ENCODE results near the gene ECM1.

ECM1 gene

DNA sequence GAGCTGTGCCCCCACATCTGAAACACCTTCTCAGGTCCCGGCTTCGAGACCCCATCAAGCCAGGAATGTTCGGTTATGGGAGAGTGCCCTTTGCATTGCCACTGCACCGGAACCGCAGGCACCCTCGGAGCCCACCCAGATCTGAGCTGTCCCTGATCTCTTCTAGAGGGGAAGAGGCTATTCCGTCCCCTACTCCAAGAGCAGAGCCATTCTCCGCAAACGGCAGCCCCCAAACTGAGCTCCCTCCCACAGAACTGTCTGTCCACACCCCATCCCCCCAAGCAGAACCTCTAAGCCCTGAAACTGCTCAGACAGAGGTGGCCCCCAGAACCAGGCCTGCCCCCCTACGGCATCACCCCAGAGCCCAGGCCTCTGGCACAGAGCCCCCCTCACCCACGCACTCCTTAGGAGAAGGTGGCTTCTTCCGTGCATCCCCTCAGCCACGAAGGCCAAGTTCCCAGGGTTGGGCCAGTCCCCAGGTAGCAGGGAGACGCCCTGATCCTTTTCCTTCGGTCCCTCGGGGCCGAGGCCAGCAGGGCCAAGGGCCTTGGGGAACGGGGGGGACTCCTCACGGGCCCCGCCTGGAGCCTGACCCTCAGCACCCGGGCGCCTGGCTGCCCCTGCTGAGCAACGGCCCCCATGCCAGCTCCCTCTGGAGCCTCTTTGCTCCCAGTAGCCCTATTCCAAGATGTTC, 45.6 kb downstream of the ECM1 start:
- in situ Hi-C loops (cut with HindIII; ENCODE audit: low pct_ligation_motif_present, low sequenced_read_pairs): no loop called here
- no peak for DNase-seq

DNA sequence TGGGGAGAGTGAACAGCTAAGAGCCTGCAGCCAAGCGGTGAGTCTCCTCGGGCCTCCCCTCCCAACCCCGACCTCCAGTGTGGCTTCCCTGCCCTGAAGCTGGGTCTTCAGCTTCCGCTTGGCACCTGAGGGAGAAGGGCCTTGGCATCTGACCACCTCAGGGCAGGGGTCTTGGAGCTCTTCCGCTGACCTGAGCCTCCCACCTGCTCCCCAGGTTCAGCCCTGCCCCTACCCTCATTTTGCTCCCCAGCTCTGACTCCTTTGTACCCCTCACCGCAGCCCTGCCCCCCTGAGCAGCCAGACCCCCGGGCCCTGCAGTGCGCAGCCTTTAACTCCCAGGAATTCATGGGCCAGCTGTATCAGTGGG, 46.2 kb downstream of the ECM1 start:
- TF ChIP-seq, protein P1, sequence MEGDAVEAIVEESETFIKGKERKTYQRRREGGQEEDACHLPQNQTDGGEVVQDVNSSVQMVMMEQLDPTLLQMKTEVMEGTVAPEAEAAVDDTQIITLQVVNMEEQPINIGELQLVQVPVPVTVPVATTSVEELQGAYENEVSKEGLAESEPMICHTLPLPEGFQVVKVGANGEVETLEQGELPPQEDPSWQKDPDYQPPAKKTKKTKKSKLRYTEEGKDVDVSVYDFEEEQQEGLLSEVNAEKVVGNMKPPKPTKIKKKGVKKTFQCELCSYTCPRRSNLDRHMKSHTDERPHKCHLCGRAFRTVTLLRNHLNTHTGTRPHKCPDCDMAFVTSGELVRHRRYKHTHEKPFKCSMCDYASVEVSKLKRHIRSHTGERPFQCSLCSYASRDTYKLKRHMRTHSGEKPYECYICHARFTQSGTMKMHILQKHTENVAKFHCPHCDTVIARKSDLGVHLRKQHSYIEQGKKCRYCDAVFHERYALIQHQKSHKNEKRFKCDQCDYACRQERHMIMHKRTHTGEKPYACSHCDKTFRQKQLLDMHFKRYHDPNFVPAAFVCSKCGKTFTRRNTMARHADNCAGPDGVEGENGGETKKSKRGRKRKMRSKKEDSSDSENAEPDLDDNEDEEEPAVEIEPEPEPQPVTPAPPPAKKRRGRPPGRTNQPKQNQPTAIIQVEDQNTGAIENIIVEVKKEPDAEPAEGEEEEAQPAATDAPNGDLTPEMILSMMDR (IDR thresholded peaks at IDR 0.05; ENCODE audit: low read depth, low read length, missing control alignments): no peak
- in situ Hi-C loops (cut with HindIII; ENCODE audit: low pct_ligation_motif_present, low sequenced_read_pairs): no loop called here
- DNase-seq: no peak
- Histone ChIP-seq H3K36me3 (replicated peaks) (no peaks in the 10 kb centered on the region), H3K4me3 (ENCODE audit: low read depth, low read length) (no peak overlapping the region), H3K27me3 (replicated peaks) (no peaks in the 10 kb centered on the region), H3K27ac (no peak overlapping the region)

More for the DNA sequence above, 45.6 kb downstream of the ECM1 start:
- TF ChIP-seq, protein P1 (IDR thresholded peaks at IDR 0.05; ENCODE audit: low read depth, low read length, missing control alignments): no peak
- Histone ChIP-seq H3K4me3 (ENCODE audit: low read depth, low read length) (no peak overlapping the region), H3K27ac (no peak overlapping the region), H3K36me3 (replicated peaks) (no peaks in the 10 kb centered on the region), H3K27me3 (replicated peaks) (no peaks in the 10 kb centered on the region)

- in situ Hi-C loops (cut with HindIII; ENCODE audit: low pct_ligation_motif_present, low sequenced_read_pairs): no loop called here
- Histone ChIP-seq H3K4me3 (ENCODE audit: low read depth, low read length) (no peak overlapping the region), H3K27me3 (replicated peaks) (no peaks in the 10 kb centered on the region), H3K36me3 (replicated peaks) (no peaks in the 10 kb centered on the region), H3K27ac (no peak overlapping the region)
- TF ChIP-seq, protein P1 (IDR thresholded peaks at IDR 0.05; ENCODE audit: low read depth, low read length, missing control alignments): no peak
- no peak for DNase-seq
These were observed 47.5 kb downstream of the ECM1 start for GRCh38 chr1:150555198-150555970.

DNA sequence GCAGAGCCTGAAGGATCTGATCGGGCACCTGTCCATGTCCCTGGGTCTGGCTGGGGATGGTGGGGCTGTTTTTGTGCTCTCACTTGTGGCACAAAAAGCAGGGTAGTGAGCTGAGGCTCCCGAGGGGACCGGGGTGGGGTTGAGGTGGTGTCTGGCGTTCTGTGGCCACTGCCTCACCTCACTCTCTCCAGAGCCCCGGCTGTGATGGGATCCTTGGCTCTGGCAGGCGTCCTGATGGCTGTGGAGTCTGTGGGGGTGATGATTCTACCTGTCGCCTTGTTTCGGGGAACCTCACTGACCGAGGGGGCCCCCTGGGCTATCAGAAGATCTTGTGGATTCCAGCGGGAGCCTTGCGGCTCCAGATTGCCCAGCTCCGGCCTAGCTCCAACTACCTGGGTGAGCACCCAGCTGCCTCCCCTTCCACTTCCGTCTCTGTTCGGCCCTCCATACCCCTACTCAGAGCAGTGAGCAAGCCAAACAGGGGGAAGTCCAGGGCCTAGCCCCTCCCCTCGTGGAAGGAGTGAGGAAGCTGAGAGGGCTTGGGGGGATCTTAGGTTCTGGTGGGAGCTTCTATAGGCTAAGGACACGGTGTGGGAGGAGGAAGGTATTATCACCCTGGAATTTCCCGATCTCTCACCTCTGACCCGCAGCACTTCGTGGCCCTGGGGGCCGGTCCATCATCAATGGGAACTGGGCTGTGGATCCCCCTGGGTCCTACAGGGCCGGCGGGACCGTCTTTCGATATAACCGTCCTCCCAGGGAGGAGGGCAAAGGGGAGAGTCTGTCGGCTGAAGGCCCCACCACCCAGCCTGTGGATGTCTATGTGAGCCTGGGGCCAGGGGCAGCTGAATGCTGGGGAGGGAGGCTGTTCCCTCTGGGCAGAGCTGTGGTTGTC, 48.3 kb downstream of the ECM1 start:
- H3K4me3 ChIP-seq (ENCODE audit: low read depth, low read length): no peak overlapping the region

GRCh38 chr1:150557065-150557600, 49.2 kb downstream of the ECM1 start:
- Histone ChIP-seq H3K27ac (no peak overlapping the region), H3K27me3 (replicated peaks) (no peaks in the 10 kb centered on the region), H3K4me3 (ENCODE audit: low read depth, low read length) (no peak overlapping the region), H3K36me3 (replicated peaks) (no peaks in the 10 kb centered on the region)
- no peak for DNase-seq
- TF ChIP-seq, protein P1 (IDR thresholded peaks at IDR 0.05; ENCODE audit: low read depth, low read length, missing control alignments): no peak
- in situ Hi-C loops (cut with HindIII; ENCODE audit: low pct_ligation_motif_present, low sequenced_read_pairs): no loop called here

More for the DNA sequence above, 48.3 kb downstream of the ECM1 start:
- TF ChIP-seq, protein P1 (IDR thresholded peaks at IDR 0.05; ENCODE audit: low read depth, low read length, missing control alignments): no peak
- no peak for DNase-seq
- H3K27ac ChIP-seq: no peak overlapping the region
- H3K27me3 ChIP-seq (replicated peaks): no peaks in the 10 kb centered on the region
- no peaks in the 10 kb centered on the region for H3K36me3 ChIP-seq (replicated peaks)
- in situ Hi-C loops (cut with HindIII; ENCODE audit: low pct_ligation_motif_present, low sequenced_read_pairs): no loop called here
